Left renal pelvis (tissue), 4 donors: ENCODE data around the gene CSNK2B. TPM values are rescaled to one million over a fixed set of nuclear protein-coding genes. Genes with fewer than 3 reads are reported as not detected.
A peak's percentile ranks its signal among the peaks of the same experiment; 100 is the strongest.
"Not testable (repeated sequence)": the region's sequence is repeated elsewhere in the genome, so short reads cannot be mapped to it uniquely, and the experiment has no call there.

Experiments
- DNase-seq, 4 donors: peaks; one replicate each; pipeline ENCODE4 v3.0.0-alpha.2; 2013; ENCODE audit warnings: low read depth in 4 of 4, low spot score in 3 of 4
- polyA plus RNA-seq, 4 donors: library from polyadenylated mRNA; unstranded; fragments of 120-200 nt; gene quantifications; one replicate each; pipeline ENCODE4 v1.2.1, GENCODE V29; 2013; ENCODE audit not compliant: insufficient read length in 4 of 4

The CSNK2B gene
- polyA plus RNA-seq, 4 donors: 184 to 243 (median 239) TPM

DNA sequence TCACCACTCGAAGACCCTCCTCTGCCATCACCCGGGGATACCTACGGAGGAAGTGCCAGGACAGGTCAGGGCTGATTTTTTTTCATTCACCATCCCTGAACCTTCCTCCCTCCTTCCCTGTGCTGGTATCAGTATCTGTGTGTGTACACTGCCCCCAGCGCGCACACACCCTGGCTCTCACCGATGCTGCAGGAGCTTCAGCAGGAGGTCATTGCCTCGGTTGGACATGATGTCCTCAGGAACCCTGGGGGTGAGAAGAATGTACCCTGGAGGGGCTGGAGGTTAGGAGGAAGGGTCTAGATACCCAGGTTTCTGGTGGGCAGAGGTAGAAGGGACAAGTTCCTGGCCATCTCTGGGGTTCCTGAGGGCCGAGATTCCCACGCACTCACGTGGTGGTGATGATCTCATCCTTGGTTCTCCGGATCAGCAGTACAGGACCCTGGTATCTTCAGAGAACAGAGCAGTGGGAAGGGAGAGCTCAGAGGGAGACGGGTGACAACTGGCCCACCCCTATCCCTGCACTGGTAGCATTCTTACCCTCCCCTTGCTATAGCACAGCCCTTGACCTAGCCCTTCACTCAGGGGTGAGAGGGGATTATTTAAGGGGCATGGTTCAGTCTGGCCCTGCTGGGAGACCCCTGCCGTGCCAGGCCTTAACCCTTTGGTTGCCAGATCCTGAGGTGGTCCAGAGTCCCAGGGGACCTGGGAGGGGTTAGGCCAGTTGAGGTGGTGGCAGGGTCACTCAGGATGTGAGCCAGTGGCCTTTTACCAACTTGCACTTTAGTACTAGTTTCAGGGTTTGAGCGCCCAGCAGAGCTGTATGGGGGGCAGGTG is 22.2 kb downstream of the CSNK2B start:
- no peak for DNase-seq

DNA sequence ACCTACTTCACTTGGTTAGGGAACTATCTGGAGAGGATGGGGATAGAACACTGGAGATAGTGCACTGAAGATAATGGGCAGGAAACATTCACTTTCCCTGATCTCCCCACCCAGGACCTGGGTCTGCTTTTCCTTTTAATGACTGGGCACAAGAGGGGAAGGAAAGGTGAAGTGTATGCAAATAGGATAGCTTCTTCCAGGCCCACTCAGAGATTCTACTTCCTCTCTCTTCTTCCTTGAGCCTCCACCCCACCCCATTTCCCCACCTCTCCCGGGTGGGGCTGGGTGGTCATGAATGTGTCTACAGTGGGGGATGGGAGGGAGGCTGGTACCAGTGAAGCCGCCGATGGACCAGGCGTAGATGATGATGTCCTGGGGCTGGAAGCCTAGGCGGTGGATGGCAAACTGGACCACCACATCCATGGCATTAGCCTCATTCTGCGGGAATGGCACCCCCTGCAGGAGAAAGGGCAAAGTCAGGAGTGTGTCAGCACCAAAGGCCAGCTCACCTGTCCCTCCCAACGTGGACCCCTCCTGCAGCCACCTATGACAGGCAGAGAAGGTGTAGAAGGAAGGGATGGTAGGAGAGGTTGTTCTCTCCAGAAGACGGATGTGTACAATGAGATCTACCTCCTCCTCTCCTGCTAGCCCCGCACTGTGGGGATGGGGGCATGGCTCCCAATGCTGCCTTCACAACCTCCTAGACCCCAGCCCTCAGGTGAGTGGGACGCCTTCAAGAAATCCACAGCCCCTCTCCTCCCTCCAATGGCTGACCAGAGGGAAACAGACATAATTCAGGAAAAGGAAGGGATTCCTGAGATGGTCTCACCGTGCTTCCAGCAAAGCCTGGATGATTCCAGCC is 23.6 kb downstream of the CSNK2B start:
- no peak for DNase-seq

- DNase-seq: no peak
Observed at GRCh38 chr6:31690231-31691077, 24.6 kb downstream of the CSNK2B start.

- no peak for DNase-seq
Observed at GRCh38 chr6:31691078-31691463, 25.2 kb downstream of the CSNK2B start.

DNA sequence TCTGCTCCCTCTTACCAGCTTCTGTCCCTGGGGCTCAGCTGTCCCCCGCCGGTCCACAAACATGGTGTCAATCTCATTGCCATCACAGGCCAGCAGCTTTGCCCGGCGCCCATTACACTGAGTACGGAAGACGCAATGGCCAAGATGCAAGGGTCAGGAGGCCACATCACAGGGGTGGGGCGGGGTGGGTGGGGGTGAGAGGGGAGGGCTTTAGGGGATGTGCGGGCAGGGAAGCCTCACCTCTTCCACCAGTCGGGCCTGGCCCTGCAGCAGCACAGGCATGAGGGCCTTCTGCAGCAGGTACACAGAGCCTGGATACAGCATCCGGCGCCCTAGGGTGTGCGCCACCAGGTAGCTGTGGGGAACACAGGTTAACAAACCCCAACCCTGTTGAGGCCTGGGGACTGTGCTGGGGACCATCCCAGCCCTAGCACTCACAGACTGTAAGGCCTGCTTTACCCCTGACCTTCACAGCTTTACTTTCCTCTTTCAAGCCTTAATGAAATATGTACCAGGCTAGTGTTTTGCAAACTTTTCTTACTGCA is 25.8 kb downstream of the CSNK2B start:
- no peak for DNase-seq

DNA sequence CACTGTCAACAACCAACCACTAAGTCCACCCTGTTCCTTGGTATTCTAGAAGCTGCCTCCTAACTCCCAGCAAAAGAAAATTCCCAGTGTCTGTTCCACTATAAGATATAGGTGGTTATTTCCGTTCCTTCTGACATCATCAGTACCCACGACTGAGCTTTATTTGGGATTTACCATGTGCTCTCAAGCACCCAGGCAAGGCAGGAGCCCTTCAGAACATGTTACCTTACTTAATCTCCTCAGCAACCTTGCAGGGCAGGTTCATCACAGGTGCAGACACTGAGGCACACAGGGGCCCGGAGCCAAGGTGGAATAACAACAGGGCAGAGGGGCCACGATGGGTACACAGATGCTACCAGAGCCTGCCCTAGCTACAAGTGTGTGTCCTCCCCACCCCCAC is 26.5 kb downstream of the CSNK2B start:
- no peak for DNase-seq

DNA sequence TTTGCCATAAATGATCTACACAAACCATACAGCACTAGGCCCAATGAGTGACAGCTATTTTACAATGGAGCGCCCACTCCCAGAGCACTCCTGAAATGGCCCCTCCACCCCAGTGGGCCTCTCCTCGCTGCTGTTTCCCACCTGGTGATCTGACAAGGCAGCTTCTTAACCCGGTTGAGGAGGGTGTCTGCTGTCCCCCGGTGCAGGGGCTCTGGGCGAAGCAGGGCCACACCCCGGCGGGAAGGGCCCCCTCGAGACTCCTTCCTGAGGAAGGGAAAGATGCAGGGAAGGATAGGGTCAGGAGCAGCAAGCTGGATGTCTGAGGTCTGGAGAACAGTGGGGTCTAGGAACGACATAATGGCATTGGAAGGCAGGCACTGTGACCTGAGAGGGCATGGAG is 27.0 kb downstream of the CSNK2B start:
- DNase-seq: no peak

DNA sequence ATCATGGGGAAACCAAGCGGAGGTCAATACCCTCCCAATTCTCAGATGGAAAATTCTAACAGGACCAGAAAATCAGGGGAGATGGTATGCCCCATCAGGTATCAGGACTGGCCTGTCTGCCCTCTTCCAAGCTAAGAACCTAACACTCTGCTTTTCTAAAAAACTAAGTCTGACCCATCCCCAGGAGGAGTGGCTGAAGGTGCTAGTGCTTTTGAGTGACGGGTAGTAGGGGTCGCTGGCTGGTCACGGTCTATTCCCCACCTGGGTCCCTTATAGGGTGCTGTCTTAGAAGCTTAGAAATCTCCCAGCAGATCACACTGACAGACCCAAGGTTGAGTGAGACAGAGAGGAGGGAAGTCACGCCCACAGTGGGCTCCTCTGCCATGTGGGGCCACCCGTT is 27.7 kb downstream of the CSNK2B start:
- no peak for DNase-seq

GRCh38 chr6:31697555-31697954 is 31.7 kb downstream of the CSNK2B start:
- no peak for DNase-seq

DNA sequence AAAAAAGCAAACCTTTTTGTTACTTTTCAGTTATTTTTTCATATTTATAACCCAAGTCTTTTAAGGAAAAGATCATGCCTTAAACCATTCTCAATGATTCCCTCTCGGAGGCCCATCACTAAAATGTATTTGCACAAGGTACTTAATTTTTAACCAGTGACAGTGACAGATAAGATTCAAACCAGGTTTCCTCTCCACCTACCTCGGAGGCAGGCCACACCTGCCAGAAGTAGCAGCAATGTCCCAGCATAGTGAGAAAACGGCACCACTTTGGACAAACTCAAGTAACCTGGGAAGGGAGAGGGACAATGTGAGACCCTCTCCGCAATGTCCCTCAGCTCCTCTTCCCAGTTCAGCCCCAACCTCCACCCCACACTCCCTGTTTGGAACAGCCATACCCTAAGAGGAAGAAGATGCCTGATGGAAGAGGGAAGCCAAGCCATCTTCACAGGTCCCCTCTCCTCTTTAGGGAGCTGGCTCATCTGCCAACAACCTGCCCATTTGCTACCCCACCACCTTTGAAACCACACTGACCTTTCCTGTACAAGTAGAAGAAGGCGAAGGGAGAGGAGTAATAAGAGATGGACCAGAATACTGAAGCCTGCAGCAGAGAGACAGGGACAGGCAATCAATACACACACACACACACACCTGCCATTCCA is 35.0 kb downstream of the CSNK2B start:
- no peak for DNase-seq

- no peak for DNase-seq
Observed at GRCh38 chr6:31701666-31702404, 36.0 kb downstream of the CSNK2B start.

GRCh38 chr6:31702405-31702818 is 36.5 kb downstream of the CSNK2B start:
- no peak for DNase-seq

DNA sequence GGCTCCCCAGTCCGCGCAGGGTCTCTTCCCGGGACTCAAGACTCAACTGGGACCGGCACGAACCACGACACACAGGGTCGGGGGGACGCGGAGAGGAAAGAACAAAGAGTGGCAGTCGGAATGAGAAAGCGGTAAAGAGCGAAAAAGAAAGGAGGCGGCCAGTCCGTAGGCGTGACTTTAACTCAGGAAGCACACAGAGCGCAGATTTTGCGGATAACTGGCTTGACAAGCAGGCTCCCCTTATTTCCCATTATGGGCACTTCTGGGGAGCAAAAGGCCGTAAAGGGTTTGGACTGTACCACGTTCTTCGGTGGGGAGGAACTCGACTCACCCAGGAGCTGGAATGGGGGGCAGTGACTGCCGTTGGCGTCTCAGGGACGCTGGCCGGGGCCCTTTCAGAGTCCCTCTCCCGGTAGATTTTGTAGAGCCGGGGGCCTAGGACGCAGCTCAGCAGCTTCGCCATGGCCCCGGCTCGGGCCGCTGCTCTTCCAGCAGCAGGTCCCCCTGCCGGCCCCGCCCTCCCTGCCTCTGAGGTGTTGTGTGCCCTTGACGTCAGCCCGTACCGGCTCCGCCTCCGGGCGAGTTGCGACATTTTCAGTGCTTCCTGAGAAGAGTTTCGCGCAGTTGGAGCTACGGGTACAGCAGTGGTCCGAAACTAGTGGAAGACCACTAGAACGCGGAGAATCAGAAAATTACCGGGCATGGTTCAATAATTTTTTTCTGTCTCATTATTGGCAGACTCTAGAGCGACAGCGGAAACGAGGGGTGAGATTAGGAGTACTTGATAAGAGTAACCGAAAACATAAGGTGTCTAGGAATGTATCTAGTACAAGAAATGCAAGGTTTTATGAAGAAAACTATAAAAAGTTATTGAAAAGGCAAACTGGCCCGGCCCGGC is 37.2 kb downstream of the CSNK2B start, which contains the start of gene ABHD16A:
Gene ABHD16A (minus strand): TSS at position 506 of the 898 bp plus-strand sequence. CDS start 43 bp downstream, at position 463.
- DNase-seq: peak; percentile 97 to 99 (median 98)

- no peak for DNase-seq
Observed at GRCh38 chr6:31705931-31706330, 40.1 kb downstream of the CSNK2B start.

GRCh38 chr6:31706599-31706998 is 40.7 kb downstream of the CSNK2B start, which contains the start of gene LY6G6F:
Gene LY6G6F, plus strand, starts transcription at chr6:31706866. Its CDS starts 41 bp downstream, at chr6:31706907.
- DNase-seq: no peak

DNA sequence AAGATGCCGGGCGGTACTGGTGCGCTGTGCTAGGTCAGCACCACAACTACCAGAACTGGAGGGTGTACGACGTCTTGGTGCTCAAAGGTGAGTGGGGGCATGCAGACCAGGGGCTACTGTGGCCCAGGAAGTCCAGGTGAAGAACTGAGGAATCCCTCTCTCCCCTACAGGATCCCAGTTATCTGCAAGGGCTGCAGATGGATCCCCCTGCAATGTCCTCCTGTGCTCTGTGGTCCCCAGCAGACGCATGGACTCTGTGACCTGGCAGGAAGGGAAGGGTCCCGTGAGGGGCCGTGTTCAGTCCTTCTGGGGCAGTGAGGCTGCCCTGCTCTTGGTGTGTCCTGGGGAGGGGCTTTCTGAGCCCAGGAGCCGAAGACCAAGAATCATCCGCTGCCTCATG is 41.8 kb downstream of the CSNK2B start:
- DNase-seq: no peak

DNA sequence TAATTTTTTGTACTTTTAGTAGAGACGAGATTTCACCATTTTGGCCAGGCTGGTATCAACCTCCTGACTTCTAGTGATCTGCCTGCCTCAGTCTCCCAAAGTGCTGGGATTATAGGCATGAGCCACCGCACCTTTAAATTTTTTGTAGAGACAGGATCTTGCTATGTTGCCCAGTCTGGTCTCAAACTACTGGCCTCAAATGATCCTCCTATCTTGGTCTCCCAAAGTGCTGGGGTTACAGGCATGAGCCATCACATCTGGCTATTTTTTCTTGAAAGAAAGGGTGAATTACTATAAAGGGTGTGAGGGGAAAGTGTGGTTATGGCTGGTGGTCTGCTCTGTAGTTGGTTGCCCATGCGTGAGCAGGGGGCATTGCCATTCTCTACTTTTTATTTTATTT is 42.3 kb downstream of the CSNK2B start:
- DNase-seq: no peak

DNA sequence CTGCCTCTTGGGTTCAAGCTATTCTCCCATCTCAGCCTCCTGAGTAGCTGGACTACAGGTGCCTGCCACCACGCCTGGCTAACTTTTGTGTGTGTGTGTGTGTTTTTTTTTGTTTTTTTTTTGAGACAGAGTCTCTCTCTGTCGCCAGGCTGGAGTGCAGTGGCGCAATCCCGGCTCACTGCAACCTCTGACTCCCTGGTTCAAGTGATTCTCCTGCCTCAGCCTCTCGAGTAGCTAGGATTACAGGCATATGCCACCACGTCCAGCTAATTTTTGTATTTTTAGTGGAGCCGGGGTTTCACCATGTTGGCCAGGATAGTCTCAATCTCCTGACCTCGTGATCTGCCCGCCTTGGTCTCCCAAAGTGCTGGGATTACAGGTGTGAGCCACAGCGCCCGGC is 43.3 kb downstream of the CSNK2B start:
- not testable (repeated sequence) for DNase-seq
